K562 (cell line): ENCODE measurements around the gene PSMD1. TPM values are rescaled to one million over a fixed set of nuclear protein-coding genes. Genes with fewer than 3 reads are reported as not detected.

ENCODE experiments used
- CBFA2T3 ChIP-seq: fragments of 450-650 bp; IDR thresholded peaks from 2 replicates; pipeline ENCODE4 v1.6.1; 2017
- CBX2 ChIP-seq: fragments of 200-600 bp; sonication (generic); IDR thresholded peaks from one replicate; pipeline ENCODE4 v1.6.1; 2012; ENCODE audit warnings: mild to moderate bottlenecking, low read length, inconsistent platforms; ENCODE audit not compliant: insufficient read depth, poor library complexity, severe bottlenecking
- CBX8 ChIP-seq: fragments of 200-600 bp; sonication (generic); IDR thresholded peaks from 2 replicates; pipeline ENCODE4 v1.6.1; 2012; ENCODE audit warnings: borderline replicate concordance, mixed run types, low read depth, mild to moderate bottlenecking, moderate library complexity, mixed read lengths, low read length, control low read depth, inconsistent platforms; ENCODE audit not compliant: poor library complexity, severe bottlenecking; ENCODE audit errors: extremely low read depth
- CHCHD3 ChIP-seq: fragments of 250-450 bp; sonication (Bioruptor Pico); IDR thresholded peaks from 2 replicates; pipeline ENCODE4 v2.1.2; 2022; ENCODE audit warnings: mild to moderate bottlenecking
- HCFC1 ChIP-seq: IDR thresholded peaks from 2 replicates; pipeline ENCODE4 v1.6.1; 2012; ENCODE audit warnings: low read depth, low read length, improper control_type of control experiment
- HDAC8 ChIP-seq: fragments of 450-650 bp; IDR thresholded peaks from 2 replicates; pipeline ENCODE4 v1.6.1; 2016; ENCODE audit warnings: mild to moderate bottlenecking, missing genetic modification characterization, moderate library complexity, missing compliant biosample characterization
- MYBL2 ChIP-seq, 2 experiments: fragments of 450-650 bp in 1 of 2; sonication (generic) in 1 of 2; formaldehyde crosslinking in 1 of 2; IDR thresholded peaks; 2 replicates each; pipeline versions ENCODE4 v1.6.1 to v1.8.1; 2017 to 2022; ENCODE audit warnings: borderline replicate concordance in 1 of 2, inconsistent platforms in 1 of 2, low read depth in 1 of 2, mild to moderate bottlenecking in 1 of 2, missing genetic modification reagents in 1 of 2, moderate library complexity in 1 of 2
- PML ChIP-seq: IDR thresholded peaks from 2 replicates; pipeline ENCODE4 v1.6.1; 2012; ENCODE audit warnings: low read length, inconsistent platforms
- POLR2H ChIP-seq: IDR thresholded peaks from 2 replicates; pipeline ENCODE4 v1.6.1; 2016; ENCODE audit warnings: missing genetic modification characterization, low read depth, mild to moderate bottlenecking, control low read depth, missing compliant biosample characterization, moderate library complexity
- PRMT5 ChIP-seq: sonication (generic); formaldehyde crosslinking; IDR thresholded peaks from 2 replicates; pipeline ENCODE4 v1.5.0; 2020; ENCODE audit warnings: missing genetic modification reagents
- TCF3 ChIP-seq: sonication (generic); formaldehyde crosslinking; IDR thresholded peaks from 2 replicates; pipeline ENCODE4 v1.4.0; 2020; ENCODE audit warnings: mild to moderate bottlenecking, missing genetic modification reagents
- TCF7L2 ChIP-seq: fragments of 150-350 bp; IDR thresholded peaks from 2 replicates; pipeline ENCODE4 v1.6.1; 2016; ENCODE audit warnings: low read depth, mild to moderate bottlenecking, low read length, moderate library complexity
- TRIM28 ChIP-seq: fragments of 450-650 bp; IDR thresholded peaks from 2 replicates; pipeline ENCODE4 v1.6.1; 2017
- TSC22D4 ChIP-seq: fragments of 450-650 bp; IDR thresholded peaks from 2 replicates; pipeline ENCODE4 v1.6.1; 2016; ENCODE audit warnings: missing genetic modification characterization, missing biosample characterization, control low read depth
- ZBTB17 ChIP-seq: fragments of 450-650 bp; formaldehyde crosslinking; IDR thresholded peaks from 2 replicates; pipeline ENCODE4 v1.4.0; 2020; ENCODE audit warnings: mild to moderate bottlenecking
- ZNF644 ChIP-seq: fragments of 200-800 bp; sonication (Bioruptor generic); IDR thresholded peaks from 2 replicates; pipeline ENCODE4 v1.6.1; 2016; ENCODE audit warnings: low read depth, missing genetic modification characterization, missing compliant biosample characterization
- polyA plus RNA-seq, 8 experiments: library from polyadenylated mRNA; depleted of rRNA in 4 of 8; stranded (reverse) in 5 of 8; unstranded in 3 of 8; fragments of >200 nt; fragmentation: Nextera tagmentation in 2 of 8; fragmentation: Illumina TruSeq in 1 of 8; extraction: Ambion mirVana in 2 of 8; extraction: Trizol in 1 of 8; gene quantifications; 2 replicates each; pipeline versions ENCODE4 v1.2.1 to v1.2.3, GENCODE V29; 2011 to 2014; ENCODE audit warnings: inconsistent platforms in 1 of 8, missing spikeins in 1 of 8
- total RNA-seq, 7 experiments: library from RNA; depleted of rRNA in 6 of 7; stranded (reverse); fragments of >200 nt in 6 of 7; fragmentation: Illumina TruSeq in 2 of 7; extraction: Trizol in 2 of 7; gene quantifications; 2 replicates each; pipeline versions ENCODE4 v1.2.1 to v1.2.3, GENCODE V29; 2011 to 2021; ENCODE audit warnings: low replicate concordance in 1 of 7
- TF ChIP-seq, protein P1 (sequence below): IDR thresholded peaks from 2 replicates; pipeline ENCODE4 v1.6.1; 2014; ENCODE audit warnings: antibody characterized with exemption
- TF ChIP-seq, protein P2 (sequence below): fragments of 450-650 bp; IDR thresholded peaks from 2 replicates; pipeline ENCODE4 v1.6.1; 2014; ENCODE audit warnings: low read depth, mild to moderate bottlenecking, moderate library complexity, borderline replicate concordance
- TF ChIP-seq, protein P3 (sequence below): sonication (generic); formaldehyde crosslinking; IDR thresholded peaks from 2 replicates; pipeline ENCODE4 v1.8.1; 2023; ENCODE audit warnings: mild to moderate bottlenecking, missing genetic modification reagents
- TF ChIP-seq, protein P4 (sequence below): fragments of 150-350 bp; conservative IDR thresholded peaks from 2 replicates; pipeline ENCODE4 v1.6.1; 2014; ENCODE audit warnings: low read length

The PSMD1 gene
- total and polyA plus RNA-seq, 9 of the 15 experiments (the other 6 are each of a cell fraction or from before 2014, with no cell fraction given) = 100 to 257 (median 147) TPM

DNA sequence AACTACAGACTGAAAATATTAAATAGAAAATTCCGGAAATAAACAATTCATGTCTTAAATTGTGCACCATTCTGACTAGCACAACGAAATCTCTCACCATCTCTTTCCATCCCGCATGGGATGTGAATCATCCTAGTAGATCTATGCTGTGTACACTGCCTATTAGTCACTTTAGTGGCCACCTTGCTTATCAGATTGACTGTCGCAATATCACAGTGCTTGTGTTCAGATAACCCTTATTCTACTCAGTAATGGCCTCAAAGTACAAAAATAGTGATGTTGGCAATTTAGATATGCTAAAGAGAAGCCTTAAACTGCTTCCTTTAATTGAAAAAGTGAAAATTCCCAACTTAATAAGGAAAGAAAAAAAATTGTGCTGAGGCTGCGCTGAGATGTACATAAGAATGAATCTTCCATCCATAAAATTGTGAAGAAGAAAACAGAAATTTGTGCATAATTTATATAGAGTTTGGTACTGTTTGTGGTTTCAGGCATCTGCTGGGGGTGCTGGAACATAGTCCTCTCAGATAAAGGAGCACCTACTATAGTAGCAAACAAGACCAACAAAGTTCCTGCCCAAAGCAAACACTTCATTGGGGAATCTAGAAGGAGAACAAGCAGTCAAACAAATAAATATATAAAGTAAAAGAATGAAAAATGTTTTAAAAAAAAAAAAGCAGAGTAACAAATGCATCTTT is 12.0 kb downstream of the PSMD1 start (continued):
- TF ChIP-seq CBFA2T3 = peak; percentile 44
- TF ChIP-seq HCFC1 = no peak
- TF ChIP-seq HDAC8 (tag) = no peak
- TF ChIP-seq TSC22D4 (tag) = no peak
- TF ChIP-seq ZNF644 = no peak
- TF ChIP-seq, protein P1, sequence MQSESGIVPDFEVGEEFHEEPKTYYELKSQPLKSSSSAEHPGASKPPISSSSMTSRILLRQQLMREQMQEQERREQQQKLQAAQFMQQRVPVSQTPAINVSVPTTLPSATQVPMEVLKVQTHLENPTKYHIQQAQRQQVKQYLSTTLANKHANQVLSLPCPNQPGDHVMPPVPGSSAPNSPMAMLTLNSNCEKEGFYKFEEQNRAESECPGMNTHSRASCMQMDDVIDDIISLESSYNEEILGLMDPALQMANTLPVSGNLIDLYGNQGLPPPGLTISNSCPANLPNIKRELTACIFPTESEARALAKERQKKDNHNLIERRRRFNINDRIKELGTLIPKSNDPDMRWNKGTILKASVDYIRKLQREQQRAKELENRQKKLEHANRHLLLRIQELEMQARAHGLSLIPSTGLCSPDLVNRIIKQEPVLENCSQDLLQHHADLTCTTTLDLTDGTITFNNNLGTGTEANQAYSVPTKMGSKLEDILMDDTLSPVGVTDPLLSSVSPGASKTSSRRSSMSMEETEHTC = no peak
- no peak for TF ChIP-seq CHCHD3 (CRISPR knock-in tag)
- no peak for TF ChIP-seq ZBTB17
- TF ChIP-seq, protein P2, sequence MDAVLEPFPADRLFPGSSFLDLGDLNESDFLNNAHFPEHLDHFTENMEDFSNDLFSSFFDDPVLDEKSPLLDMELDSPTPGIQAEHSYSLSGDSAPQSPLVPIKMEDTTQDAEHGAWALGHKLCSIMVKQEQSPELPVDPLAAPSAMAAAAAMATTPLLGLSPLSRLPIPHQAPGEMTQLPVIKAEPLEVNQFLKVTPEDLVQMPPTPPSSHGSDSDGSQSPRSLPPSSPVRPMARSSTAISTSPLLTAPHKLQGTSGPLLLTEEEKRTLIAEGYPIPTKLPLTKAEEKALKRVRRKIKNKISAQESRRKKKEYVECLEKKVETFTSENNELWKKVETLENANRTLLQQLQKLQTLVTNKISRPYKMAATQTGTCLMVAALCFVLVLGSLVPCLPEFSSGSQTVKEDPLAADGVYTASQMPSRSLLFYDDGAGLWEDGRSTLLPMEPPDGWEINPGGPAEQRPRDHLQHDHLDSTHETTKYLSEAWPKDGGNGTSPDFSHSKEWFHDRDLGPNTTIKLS = no peak
- no peak for TF ChIP-seq POLR2H
- TF ChIP-seq, protein P3, sequence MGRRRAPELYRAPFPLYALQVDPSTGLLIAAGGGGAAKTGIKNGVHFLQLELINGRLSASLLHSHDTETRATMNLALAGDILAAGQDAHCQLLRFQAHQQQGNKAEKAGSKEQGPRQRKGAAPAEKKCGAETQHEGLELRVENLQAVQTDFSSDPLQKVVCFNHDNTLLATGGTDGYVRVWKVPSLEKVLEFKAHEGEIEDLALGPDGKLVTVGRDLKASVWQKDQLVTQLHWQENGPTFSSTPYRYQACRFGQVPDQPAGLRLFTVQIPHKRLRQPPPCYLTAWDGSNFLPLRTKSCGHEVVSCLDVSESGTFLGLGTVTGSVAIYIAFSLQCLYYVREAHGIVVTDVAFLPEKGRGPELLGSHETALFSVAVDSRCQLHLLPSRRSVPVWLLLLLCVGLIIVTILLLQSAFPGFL (CRISPR knock-in tag) = no peak
- TF ChIP-seq TCF7L2 = no peak
- TF ChIP-seq PML = no peak
- TF ChIP-seq PRMT5 (CRISPR knock-in tag) = no peak
- TF ChIP-seq, protein P4, sequence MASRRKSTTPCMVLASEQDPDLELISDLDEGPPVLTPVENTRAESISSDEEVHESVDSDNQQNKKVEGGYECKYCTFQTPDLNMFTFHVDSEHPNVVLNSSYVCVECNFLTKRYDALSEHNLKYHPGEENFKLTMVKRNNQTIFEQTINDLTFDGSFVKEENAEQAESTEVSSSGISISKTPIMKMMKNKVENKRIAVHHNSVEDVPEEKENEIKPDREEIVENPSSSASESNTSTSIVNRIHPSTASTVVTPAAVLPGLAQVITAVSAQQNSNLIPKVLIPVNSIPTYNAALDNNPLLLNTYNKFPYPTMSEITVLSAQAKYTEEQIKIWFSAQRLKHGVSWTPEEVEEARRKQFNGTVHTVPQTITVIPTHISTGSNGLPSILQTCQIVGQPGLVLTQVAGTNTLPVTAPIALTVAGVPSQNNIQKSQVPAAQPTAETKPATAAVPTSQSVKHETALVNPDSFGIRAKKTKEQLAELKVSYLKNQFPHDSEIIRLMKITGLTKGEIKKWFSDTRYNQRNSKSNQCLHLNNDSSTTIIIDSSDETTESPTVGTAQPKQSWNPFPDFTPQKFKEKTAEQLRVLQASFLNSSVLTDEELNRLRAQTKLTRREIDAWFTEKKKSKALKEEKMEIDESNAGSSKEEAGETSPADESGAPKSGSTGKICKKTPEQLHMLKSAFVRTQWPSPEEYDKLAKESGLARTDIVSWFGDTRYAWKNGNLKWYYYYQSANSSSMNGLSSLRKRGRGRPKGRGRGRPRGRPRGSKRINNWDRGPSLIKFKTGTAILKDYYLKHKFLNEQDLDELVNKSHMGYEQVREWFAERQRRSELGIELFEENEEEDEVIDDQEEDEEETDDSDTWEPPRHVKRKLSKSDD = no peak
- peak; percentile 9; the same call in 1 of the 2 replicates for TF ChIP-seq TCF3 (CRISPR knock-in tag)
- no peak for TF ChIP-seq CBX8
- TF ChIP-seq CBX2 = no peak
- TF ChIP-seq TRIM28 = no peak
- TF ChIP-seq MYBL2 (IDR thresholded peaks at IDR 0.05; ENCODE audit: low read depth) = no peak
- no peak for TF ChIP-seq MYBL2 (CRISPR knock-in tag; IDR thresholded peaks at IDR 0.05; ENCODE audit: borderline replicate concordance)
